Measurements from ENCODE around the gene MYL6B.
"Not testable (repeated sequence)": the region's sequence is repeated elsewhere in the genome, so short reads cannot be mapped to it uniquely, and the experiment has no call there.

The MYL6B gene

GRCh38 chr12:56105609-56105902 is 46.8 kb upstream of the MYL6B start:
- no peak for TF ChIP-seq CTCF (IDR thresholded peaks at IDR 0.05; ENCODE audit: insufficient read depth, missing control alignments)
- DNase-seq (ENCODE audit: insufficient read length, low spot score), result no peak
- no peak for FAIRE-seq

GRCh38 chr12:56107242-56107641 is 45.1 kb upstream of the MYL6B start:
- no peak for FAIRE-seq
- TF ChIP-seq CTCF (IDR thresholded peaks at IDR 0.05; ENCODE audit: insufficient read depth, missing control alignments), result no peak
- no peak for DNase-seq (ENCODE audit: insufficient read length, low spot score)

- FAIRE-seq, result no peak
- no peak for DNase-seq (ENCODE audit: insufficient read length, low spot score)
Observed at GRCh38 chr12:56110571-56110970, 41.8 kb upstream of the MYL6B start.

GRCh38 chr12:56114084-56114483 is 38.3 kb upstream of the MYL6B start:
- DNase-seq (ENCODE audit: insufficient read length, low spot score) (no peak), FAIRE-seq (no peak)
- TF ChIP-seq CTCF (IDR thresholded peaks at IDR 0.05; ENCODE audit: insufficient read depth, missing control alignments), result no peak

More at GRCh38 chr12:56110571-56110970, 41.8 kb upstream of the MYL6B start:
- TF ChIP-seq CTCF (IDR thresholded peaks at IDR 0.05; ENCODE audit: insufficient read depth, missing control alignments), result no peak

- FAIRE-seq, result no peak
Observed at GRCh38 chr12:56115329-56115728, 37.1 kb upstream of the MYL6B start.

GRCh38 chr12:56116267-56117081 is 35.9 kb upstream of the MYL6B start, which contains the start of gene RPL41:
Gene RPL41, plus strand, starts transcription at chr12:56116633.
- FAIRE-seq, result no peak
- DNase-seq (ENCODE audit: insufficient read length, low spot score), result no peak
- TF ChIP-seq CTCF (IDR thresholded peaks at IDR 0.05; ENCODE audit: insufficient read depth, missing control alignments), result no peak

More at GRCh38 chr12:56115329-56115728, 37.1 kb upstream of the MYL6B start:
- no peak for TF ChIP-seq CTCF (IDR thresholded peaks at IDR 0.05; ENCODE audit: insufficient read depth, missing control alignments)
- no peak for DNase-seq (ENCODE audit: insufficient read length, low spot score)

GRCh38 chr12:56117082-56117706 is 35.2 kb upstream of the MYL6B start:
- not testable (repeated sequence) for FAIRE-seq; DNase-seq (ENCODE audit: insufficient read length, low spot score)

Data from D721Med (cell line).